GM21619 (cell line): ENCODE measurements around the gene NOTCH2.

ENCODE experiments used
- ATAC-seq: cut with Tn5 transposase; IDR thresholded peaks from one replicate; pipeline ENCODE4 v1.9.1; 2021; ENCODE audit not compliant: unreplicated experiment

The NOTCH2 gene

GRCh38 chr1:119882132-119883049 lies 187.1 kb downstream of the NOTCH2 start:
- no peak for ATAC-seq

DNA sequence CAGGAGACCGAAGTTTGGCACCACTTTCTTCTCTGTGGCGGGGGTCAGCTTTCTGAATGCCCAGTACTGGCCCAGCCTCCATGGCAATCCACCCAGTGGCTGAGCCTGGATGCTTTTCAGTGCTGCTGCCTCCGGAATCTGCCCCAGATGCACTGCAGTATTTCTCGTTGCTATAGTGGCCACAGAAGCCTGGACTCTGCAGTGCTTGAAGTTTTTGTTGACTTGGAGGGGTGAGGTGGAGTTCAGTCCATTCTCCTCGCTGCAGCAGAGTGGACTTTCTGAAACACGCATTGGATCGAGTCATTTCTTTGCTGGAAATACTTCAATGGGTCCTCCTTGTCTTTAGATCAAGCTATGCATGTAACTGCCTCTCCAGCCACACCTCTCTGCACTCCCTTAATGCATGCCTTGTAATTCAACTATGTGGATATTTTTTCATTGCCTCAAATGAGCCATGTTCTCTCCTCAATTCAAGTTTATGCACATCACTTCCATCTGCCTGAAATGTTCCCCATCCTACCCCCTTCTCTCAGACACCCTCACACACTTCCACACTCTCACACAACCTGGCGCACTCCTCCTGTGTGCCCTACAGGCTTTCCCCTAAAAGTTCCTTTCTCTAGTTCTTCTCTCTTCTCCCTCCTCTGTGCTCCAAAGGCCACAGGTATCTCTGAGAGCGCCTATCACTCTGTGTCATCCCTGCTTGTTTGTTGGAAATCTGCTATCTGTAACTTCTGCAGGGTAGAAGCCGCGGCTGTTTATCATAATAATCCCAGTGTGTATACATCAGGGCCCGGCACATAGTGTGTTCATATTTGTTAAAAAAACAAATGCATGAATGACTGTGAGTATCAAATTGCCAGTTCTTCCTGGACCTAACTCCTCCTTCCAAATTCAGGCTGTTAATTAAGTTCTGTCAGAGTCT lies 189.7 kb downstream of the NOTCH2 start:
- ATAC-seq, result no peak

- no peak for ATAC-seq
Observed at GRCh38 chr1:119878171-119878570, 191.3 kb downstream of the NOTCH2 start.

GRCh38 chr1:119874186-119874585 lies 195.3 kb downstream of the NOTCH2 start:
- no peak for ATAC-seq

- no peak for ATAC-seq
Observed at GRCh38 chr1:119873135-119874015, 196.1 kb downstream of the NOTCH2 start.

- no peak for ATAC-seq
Observed at GRCh38 chr1:119871881-119872280, 197.6 kb downstream of the NOTCH2 start.

- no peak for ATAC-seq
Observed at GRCh38 chr1:119870917-119871596, 198.4 kb downstream of the NOTCH2 start.

DNA sequence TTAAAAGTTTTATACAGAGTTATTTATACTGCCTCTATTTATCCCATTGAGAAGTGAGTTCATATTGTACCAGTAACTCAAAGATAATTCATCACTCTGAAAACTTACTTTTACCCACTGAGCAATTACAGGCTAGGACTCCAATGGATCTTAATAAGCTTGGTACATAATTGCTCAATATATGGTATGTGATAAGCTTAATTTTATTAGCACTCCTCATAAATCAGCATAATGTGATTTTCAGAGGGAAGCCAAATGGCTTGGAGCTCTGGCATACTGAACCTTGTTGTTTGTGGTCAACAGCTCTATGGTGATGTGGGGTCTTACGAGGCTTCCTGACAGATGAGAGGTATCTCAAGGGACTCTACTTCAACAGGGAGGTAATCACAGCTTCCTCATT lies 199.5 kb downstream of the NOTCH2 start:
- ATAC-seq, result no peak

DNA sequence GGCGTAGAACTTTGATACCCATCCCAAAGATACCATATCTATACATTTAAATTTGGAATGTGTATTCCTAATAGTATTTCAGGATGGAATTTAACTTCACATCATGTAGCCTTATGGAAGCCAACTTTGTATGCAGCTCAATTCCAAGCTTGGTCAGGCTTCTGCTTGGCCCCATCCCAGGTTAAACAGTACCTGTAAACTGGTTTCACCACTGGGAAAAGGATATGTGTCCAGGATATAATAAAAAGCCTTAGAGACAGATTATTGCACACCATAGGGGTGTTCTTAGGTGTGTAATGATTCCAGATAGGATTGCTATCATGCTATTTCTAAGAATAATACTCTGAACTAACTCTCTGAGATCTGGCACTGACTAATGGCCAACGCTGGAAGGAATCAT lies 201.3 kb downstream of the NOTCH2 start:
- no peak for ATAC-seq

- ATAC-seq, result no peak
Observed at GRCh38 chr1:119866451-119866850, 203.0 kb downstream of the NOTCH2 start.

- ATAC-seq, result no peak
Observed at GRCh38 chr1:119865627-119866026, 203.8 kb downstream of the NOTCH2 start.

DNA sequence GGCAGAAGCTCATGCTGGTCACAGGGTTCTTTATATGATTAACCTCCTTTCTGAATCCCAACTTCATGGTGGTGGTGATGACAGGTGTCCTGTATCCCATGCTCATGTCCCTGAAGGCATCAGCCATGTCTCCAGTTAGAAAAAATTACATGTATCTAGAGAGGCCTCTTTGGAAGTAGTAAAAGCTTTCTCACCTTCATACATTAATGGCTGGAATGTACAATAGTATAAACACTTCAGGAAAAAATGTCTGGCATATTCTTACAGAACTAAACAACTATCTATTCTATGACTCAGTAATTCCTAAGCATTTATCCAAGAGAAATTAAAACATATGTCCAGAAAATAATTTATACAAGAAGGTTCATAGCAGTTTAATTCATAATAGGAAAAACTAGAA lies 207.2 kb downstream of the NOTCH2 start:
- ATAC-seq, result no peak
